SIG-M5 treated with dmso at 0.1 percent for 504 hours (cell line): ENCODE results near the gene FBLN1.
A peak's percentile ranks its signal among the peaks of the same experiment; 100 is the strongest.
"Not testable (repeated sequence)": the region's sequence is repeated elsewhere in the genome, so short reads cannot be mapped to it uniquely, and the experiment has no call there.

Experiments used
- DNase-seq: peaks from one replicate; lab custom pipeline; 2025; ENCODE audit not compliant: unreplicated experiment; lab: John Stamatoyannopoulos, UW

FBLN1 gene

GRCh38 chr22:45581549-45582080 is 78.9 kb downstream of the FBLN1 start:
- no peak for DNase-seq

GRCh38 chr22:45582236-45582954 is 79.7 kb downstream of the FBLN1 start:
- DNase-seq = no peak

- DNase-seq = peak; percentile 33
Observed at GRCh38 chr22:45582955-45583320, 80.3 kb downstream of the FBLN1 start.

- DNase-seq = peak; percentile 22
Observed at GRCh38 chr22:45583504-45583903, 80.8 kb downstream of the FBLN1 start.

GRCh38 chr22:45584121-45584570 is 81.5 kb downstream of the FBLN1 start:
- DNase-seq = peak; percentile 96

- DNase-seq = peak; percentile 24
Observed at GRCh38 chr22:45584621-45585436, 82.1 kb downstream of the FBLN1 start.

GRCh38 chr22:45585437-45585755 is 82.7 kb downstream of the FBLN1 start:
- DNase-seq = no peak

GRCh38 chr22:45585946-45586540 is 83.4 kb downstream of the FBLN1 start:
- no peak for DNase-seq

GRCh38 chr22:45586651-45587405 is 84.1 kb downstream of the FBLN1 start:
- DNase-seq = no peak

- DNase-seq = no peak
Observed at GRCh38 chr22:45587638-45588505, 85.2 kb downstream of the FBLN1 start.

- DNase-seq = no peak
Observed at GRCh38 chr22:45589556-45589955, 86.9 kb downstream of the FBLN1 start.

GRCh38 chr22:45590262-45590661 is 87.6 kb downstream of the FBLN1 start:
- no peak for DNase-seq

GRCh38 chr22:45591633-45592213 is 89.0 kb downstream of the FBLN1 start:
- DNase-seq = not testable (repeated sequence)

GRCh38 chr22:45594123-45594941 is 91.6 kb downstream of the FBLN1 start:
- no peak for DNase-seq

GRCh38 chr22:45597460-45598192 is 94.9 kb downstream of the FBLN1 start:
- DNase-seq = peak; percentile 42

- no peak for DNase-seq
Observed at GRCh38 chr22:45598596-45599217, 96.0 kb downstream of the FBLN1 start.

GRCh38 chr22:45599836-45600577 is 97.3 kb downstream of the FBLN1 start:
- no peak for DNase-seq
